HepG2 (cell line): Measurements from ENCODE around the gene KLF15. TPM values are rescaled to one million over a fixed set of nuclear protein-coding genes. Genes with fewer than 3 reads are reported as not detected.

ENCODE experiments used
- CBX2 ChIP-seq, 2 experiments: fragments of 200-600 bp in 1 of 2; sonication (generic); formaldehyde crosslinking in 1 of 2; IDR thresholded peaks; 2 replicates each; pipeline versions ENCODE4 v1.7.0 to v1.8.1; 2018 to 2022; ENCODE audit warnings: low read depth in 2 of 2, low read length in 1 of 2, mild to moderate bottlenecking in 1 of 2, missing genetic modification reagents in 1 of 2
- CEBPG ChIP-seq: IDR thresholded peaks from 2 replicates; pipeline ENCODE4 v1.6.1; 2016
- ELF4 ChIP-seq: sonication (generic); formaldehyde crosslinking; IDR thresholded peaks from 2 replicates; pipeline ENCODE4 v1.5.0; 2020; ENCODE audit warnings: missing genetic modification reagents, mild to moderate bottlenecking, moderate library complexity, borderline replicate concordance
- JDP2 ChIP-seq: sonication (generic); formaldehyde crosslinking; IDR thresholded peaks from 2 replicates; pipeline ENCODE4 v1.8.1; 2022; ENCODE audit warnings: missing genetic modification reagents, borderline replicate concordance
- KDM6A ChIP-seq: IDR thresholded peaks from 2 replicates; pipeline ENCODE4 v1.6.1; 2016; ENCODE audit warnings: low read depth
- MAFF ChIP-seq: IDR thresholded peaks from 2 replicates; pipeline ENCODE4 v1.6.1; 2011; ENCODE audit warnings: low read depth, low read length, improper control_type of control experiment
- PAWR ChIP-seq: sonication (generic); formaldehyde crosslinking; IDR thresholded peaks from 2 replicates; pipeline ENCODE4 v1.4.0; 2020; ENCODE audit warnings: missing genetic modification reagents, mild to moderate bottlenecking, borderline replicate concordance
- PCBP2 ChIP-seq: fragments of 200-400 bp; formaldehyde crosslinking; optimal IDR thresholded peaks from 2 replicates; pipeline ENCODE3; 2018; ENCODE audit warnings: low read length, low read depth; ENCODE audit not compliant: poor library complexity, severe bottlenecking
- PRMT3 ChIP-seq: sonication (generic); formaldehyde crosslinking; IDR thresholded peaks from 2 replicates; pipeline ENCODE4 v1.8.1; 2022; ENCODE audit warnings: low read depth, mild to moderate bottlenecking, moderate library complexity, missing genetic modification reagents, borderline replicate concordance
- RAD51 ChIP-seq: fragments of 450-650 bp; IDR thresholded peaks from 2 replicates; pipeline ENCODE4 v1.6.1; 2016; ENCODE audit warnings: borderline replicate concordance
- RFXANK ChIP-seq: IDR thresholded peaks from 2 replicates; pipeline ENCODE4 v1.6.1; 2016
- SIX4 ChIP-seq: sonication (generic); formaldehyde crosslinking; IDR thresholded peaks from 2 replicates; pipeline ENCODE4 v1.4.0; 2020; ENCODE audit warnings: missing genetic modification reagents
- TCF7L2 ChIP-seq: IDR thresholded peaks from 2 replicates; pipeline ENCODE4 v1.6.1; 2011; ENCODE audit warnings: mild to moderate bottlenecking, low read depth, low read length, moderate library complexity
- ZNF10 ChIP-seq: sonication (generic); formaldehyde crosslinking; IDR thresholded peaks from 2 replicates; pipeline ENCODE4 v1.4.0; 2020; ENCODE audit warnings: mild to moderate bottlenecking, low read depth, missing genetic modification reagents, borderline replicate concordance
- ZNF136 ChIP-seq: sonication (generic); formaldehyde crosslinking; IDR thresholded peaks from 2 replicates; pipeline ENCODE4 v1.8.1; 2022; ENCODE audit warnings: low read depth, mild to moderate bottlenecking, moderate library complexity, missing genetic modification reagents
- ZNF235 ChIP-seq: sonication (generic); formaldehyde crosslinking; IDR thresholded peaks from 2 replicates; pipeline ENCODE4 v1.8.1; 2023; ENCODE audit warnings: mild to moderate bottlenecking, missing genetic modification reagents, borderline replicate concordance
- ZNF563 ChIP-seq: sonication (generic); formaldehyde crosslinking; IDR thresholded peaks from 2 replicates; pipeline ENCODE4 v1.8.0; 2022; ENCODE audit warnings: mild to moderate bottlenecking, moderate library complexity, missing genetic modification reagents
- ZNF772 ChIP-seq: sonication (generic); formaldehyde crosslinking; IDR thresholded peaks from 2 replicates; pipeline ENCODE4 v1.5.0; 2020; ENCODE audit warnings: mild to moderate bottlenecking, missing genetic modification reagents
- ZSCAN30 ChIP-seq: sonication (generic); formaldehyde crosslinking; IDR thresholded peaks from 2 replicates; pipeline ENCODE4 v1.5.0; 2020; ENCODE audit warnings: mild to moderate bottlenecking, missing genetic modification reagents
- polyA plus RNA-seq, 8 experiments: library from polyadenylated mRNA; depleted of rRNA in 3 of 8; stranded (reverse) in 7 of 8; unstranded in 1 of 8; fragments of >200 nt; fragmentation: Illumina TruSeq in 4 of 8; extraction: Trizol in 4 of 8; gene quantifications; 2 replicates each; pipeline versions ENCODE4 v1.2.1 to v1.2.3, GENCODE V29; 2011 to 2016; ENCODE audit warnings: low read depth in 4 of 8, missing spikeins in 1 of 8, mixed read lengths in 1 of 8; ENCODE audit not compliant: insufficient read depth in 1 of 8
- total RNA-seq, 5 experiments: library from RNA; depleted of rRNA; stranded (reverse); fragments of >200 nt; fragmentation: Illumina TruSeq; extraction: Trizol; gene quantifications; 2 replicates each; pipeline ENCODE4 v1.2.3, GENCODE V29; 2016; ENCODE audit warnings: low read depth in 1 of 5
- TF ChIP-seq, protein P1 (sequence below): fragments of 450-650 bp; IDR thresholded peaks from 2 replicates; pipeline ENCODE4 v1.6.1; 2017; ENCODE audit warnings: mild to moderate bottlenecking
- TF ChIP-seq, protein P2 (sequence below): sonication (generic); formaldehyde crosslinking; IDR thresholded peaks from 2 replicates; pipeline ENCODE4 v1.5.0; 2020; ENCODE audit warnings: missing genetic modification reagents
- TF ChIP-seq, protein P3 (sequence below): fragments of 450-650 bp; IDR thresholded peaks from 2 replicates; pipeline ENCODE4 v1.6.1; 2017
- TF ChIP-seq, protein P4 (sequence below): sonication (generic); formaldehyde crosslinking; IDR thresholded peaks from 2 replicates; pipeline ENCODE4 v1.5.0; 2020; ENCODE audit warnings: mild to moderate bottlenecking, missing genetic modification reagents

The KLF15 gene
- total and polyA plus RNA-seq, 2 of the 13 experiments (the other 11 are each of a cell fraction or from before 2014, with no cell fraction given): 7.1 to 7.8 TPM

DNA sequence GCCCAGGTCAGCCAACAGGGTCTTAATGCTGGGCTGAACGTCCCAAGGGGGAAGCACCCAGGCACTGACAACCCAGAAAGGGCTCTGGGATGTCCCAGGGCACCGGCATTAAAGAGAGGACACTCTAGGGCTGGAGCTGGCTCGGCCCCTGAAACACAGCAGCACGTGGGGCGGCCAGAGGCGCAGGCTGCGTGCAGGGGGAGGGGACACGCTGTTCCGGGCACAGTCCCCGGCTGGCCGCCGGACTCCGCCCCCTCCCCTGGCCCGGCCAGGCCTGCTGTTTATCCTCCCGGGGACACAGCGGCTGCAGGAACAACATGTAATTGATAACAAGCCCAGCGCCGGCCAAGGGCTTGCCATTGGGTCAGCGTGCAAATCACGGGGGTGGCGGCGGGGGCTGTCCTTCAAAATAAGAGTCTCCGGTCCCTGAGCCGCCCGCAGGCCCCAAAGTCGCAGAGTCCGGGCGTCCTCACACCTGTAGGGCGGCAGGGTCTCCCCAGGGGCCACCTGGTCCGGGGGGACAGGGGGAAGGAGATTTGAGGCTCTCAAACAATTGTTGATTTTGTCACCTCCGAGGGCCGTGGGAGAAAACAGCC, 1.3 kb downstream of the KLF15 start (continued):
- TF ChIP-seq, protein P1, sequence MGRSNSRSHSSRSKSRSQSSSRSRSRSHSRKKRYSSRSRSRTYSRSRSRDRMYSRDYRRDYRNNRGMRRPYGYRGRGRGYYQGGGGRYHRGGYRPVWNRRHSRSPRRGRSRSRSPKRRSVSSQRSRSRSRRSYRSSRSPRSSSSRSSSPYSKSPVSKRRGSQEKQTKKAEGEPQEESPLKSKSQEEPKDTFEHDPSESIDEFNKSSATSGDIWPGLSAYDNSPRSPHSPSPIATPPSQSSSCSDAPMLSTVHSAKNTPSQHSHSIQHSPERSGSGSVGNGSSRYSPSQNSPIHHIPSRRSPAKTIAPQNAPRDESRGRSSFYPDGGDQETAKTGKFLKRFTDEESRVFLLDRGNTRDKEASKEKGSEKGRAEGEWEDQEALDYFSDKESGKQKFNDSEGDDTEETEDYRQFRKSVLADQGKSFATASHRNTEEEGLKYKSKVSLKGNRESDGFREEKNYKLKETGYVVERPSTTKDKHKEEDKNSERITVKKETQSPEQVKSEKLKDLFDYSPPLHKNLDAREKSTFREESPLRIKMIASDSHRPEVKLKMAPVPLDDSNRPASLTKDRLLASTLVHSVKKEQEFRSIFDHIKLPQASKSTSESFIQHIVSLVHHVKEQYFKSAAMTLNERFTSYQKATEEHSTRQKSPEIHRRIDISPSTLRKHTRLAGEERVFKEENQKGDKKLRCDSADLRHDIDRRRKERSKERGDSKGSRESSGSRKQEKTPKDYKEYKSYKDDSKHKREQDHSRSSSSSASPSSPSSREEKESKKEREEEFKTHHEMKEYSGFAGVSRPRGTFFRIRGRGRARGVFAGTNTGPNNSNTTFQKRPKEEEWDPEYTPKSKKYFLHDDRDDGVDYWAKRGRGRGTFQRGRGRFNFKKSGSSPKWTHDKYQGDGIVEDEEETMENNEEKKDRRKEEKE: no peak
- TF ChIP-seq TCF7L2: no peak
- TF ChIP-seq, protein P2, sequence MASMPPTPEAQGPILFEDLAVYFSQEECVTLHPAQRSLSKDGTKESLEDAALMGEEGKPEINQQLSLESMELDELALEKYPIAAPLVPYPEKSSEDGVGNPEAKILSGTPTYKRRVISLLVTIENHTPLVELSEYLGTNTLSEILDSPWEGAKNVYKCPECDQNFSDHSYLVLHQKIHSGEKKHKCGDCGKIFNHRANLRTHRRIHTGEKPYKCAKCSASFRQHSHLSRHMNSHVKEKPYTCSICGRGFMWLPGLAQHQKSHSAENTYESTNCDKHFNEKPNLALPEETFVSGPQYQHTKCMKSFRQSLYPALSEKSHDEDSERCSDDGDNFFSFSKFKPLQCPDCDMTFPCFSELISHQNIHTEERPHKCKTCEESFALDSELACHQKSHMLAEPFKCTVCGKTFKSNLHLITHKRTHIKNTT (CRISPR knock-in tag): no peak
- peak; percentile 47; the same call in 1 of the 2 replicates for TF ChIP-seq ZNF235 (CRISPR knock-in tag)
- no peak for TF ChIP-seq CBX2 (IDR thresholded peaks at IDR 0.05; ENCODE audit: low read depth, low read length)
- TF ChIP-seq CBX2 (CRISPR knock-in tag; IDR thresholded peaks at IDR 0.05; ENCODE audit: low read depth): no peak
- TF ChIP-seq PAWR (CRISPR knock-in tag): no peak
- no peak for TF ChIP-seq MAFF
- peak; percentile 88; the same call in 1 of the 2 replicates for TF ChIP-seq ZNF136 (CRISPR knock-in tag)
- peak; percentile 31; the same call in 1 of the 2 replicates for TF ChIP-seq KDM6A (CRISPR knock-in tag)
- no peak for TF ChIP-seq RFXANK (CRISPR knock-in tag)
- no peak for TF ChIP-seq CEBPG (CRISPR knock-in tag)
- TF ChIP-seq ZNF563 (CRISPR knock-in tag): peak; percentile 76
- no peak for TF ChIP-seq PRMT3 (CRISPR knock-in tag)
- TF ChIP-seq ZSCAN30 (CRISPR knock-in tag): no peak
- TF ChIP-seq, protein P3, sequence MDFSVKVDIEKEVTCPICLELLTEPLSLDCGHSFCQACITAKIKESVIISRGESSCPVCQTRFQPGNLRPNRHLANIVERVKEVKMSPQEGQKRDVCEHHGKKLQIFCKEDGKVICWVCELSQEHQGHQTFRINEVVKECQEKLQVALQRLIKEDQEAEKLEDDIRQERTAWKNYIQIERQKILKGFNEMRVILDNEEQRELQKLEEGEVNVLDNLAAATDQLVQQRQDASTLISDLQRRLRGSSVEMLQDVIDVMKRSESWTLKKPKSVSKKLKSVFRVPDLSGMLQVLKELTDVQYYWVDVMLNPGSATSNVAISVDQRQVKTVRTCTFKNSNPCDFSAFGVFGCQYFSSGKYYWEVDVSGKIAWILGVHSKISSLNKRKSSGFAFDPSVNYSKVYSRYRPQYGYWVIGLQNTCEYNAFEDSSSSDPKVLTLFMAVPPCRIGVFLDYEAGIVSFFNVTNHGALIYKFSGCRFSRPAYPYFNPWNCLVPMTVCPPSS: no peak
- TF ChIP-seq, protein P4, sequence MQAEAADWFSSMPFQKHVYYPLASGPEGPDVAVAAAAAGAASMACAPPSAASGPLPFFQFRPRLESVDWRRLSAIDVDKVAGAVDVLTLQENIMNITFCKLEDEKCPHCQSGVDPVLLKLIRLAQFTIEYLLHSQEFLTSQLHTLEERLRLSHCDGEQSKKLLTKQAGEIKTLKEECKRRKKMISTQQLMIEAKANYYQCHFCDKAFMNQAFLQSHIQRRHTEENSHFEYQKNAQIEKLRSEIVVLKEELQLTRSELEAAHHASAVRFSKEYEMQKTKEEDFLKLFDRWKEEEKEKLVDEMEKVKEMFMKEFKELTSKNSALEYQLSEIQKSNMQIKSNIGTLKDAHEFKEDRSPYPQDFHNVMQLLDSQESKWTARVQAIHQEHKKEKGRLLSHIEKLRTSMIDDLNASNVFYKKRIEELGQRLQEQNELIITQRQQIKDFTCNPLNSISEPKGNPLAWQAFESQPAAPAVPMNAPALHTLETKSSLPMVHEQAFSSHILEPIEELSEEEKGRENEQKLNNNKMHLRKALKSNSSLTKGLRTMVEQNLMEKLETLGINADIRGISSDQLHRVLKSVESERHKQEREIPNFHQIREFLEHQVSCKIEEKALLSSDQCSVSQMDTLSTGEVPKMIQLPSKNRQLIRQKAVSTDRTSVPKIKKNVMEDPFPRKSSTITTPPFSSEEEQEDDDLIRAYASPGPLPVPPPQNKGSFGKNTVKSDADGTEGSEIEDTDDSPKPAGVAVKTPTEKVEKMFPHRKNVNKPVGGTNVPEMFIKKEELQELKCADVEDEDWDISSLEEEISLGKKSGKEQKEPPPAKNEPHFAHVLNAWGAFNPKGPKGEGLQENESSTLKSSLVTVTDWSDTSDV (CRISPR knock-in tag): no peak
- no peak; the same call in 1 of the 2 replicates for TF ChIP-seq SIX4 (CRISPR knock-in tag)
- no peak for TF ChIP-seq PCBP2
- no peak for TF ChIP-seq ELF4 (CRISPR knock-in tag)
- no peak for TF ChIP-seq RAD51
- no peak for TF ChIP-seq ZNF10 (CRISPR knock-in tag)
- no peak for TF ChIP-seq ZNF772 (CRISPR knock-in tag)
- TF ChIP-seq JDP2 (CRISPR knock-in tag): no peak
